Smooth muscle cell (in vitro differentiated cells): ENCODE data around the gene USP7. TPM values are rescaled to one million over a fixed set of nuclear protein-coding genes. Genes with fewer than 3 reads are reported as not detected.
"Not testable (repeated sequence)": the region's sequence is repeated elsewhere in the genome, so short reads cannot be mapped to it uniquely, and the experiment has no call there.

ENCODE experiments used
- DNase-seq: peaks from one replicate; lab custom pipeline; 2025; ENCODE audit not compliant: unreplicated experiment; lab: John Stamatoyannopoulos, UW
- H2AFZ ChIP-seq: fragments of 200-600 bp; sonication (generic); 2 replicates; pipeline ENCODE4 v1.6.0; 2016; ENCODE audit warnings: antibody characterized with exemption, low read depth, mild to moderate bottlenecking
- H3F3A ChIP-seq: fragments of 200-600 bp; sonication (generic); 2 replicates; pipeline ENCODE4 v1.6.0; 2017; ENCODE audit warnings: antibody characterized with exemption, low read depth
- H3K27ac ChIP-seq: fragments of 200-600 bp; sonication (generic); 2 replicates; pipeline ENCODE4 v1.5.1; 2016; ENCODE audit warnings: low read depth, mild to moderate bottlenecking
- H3K27me3 ChIP-seq: fragments of 200-600 bp; sonication (generic); 2 replicates; pipeline ENCODE4 v1.6.1; 2016; ENCODE audit warnings: low read depth, mild to moderate bottlenecking
- H3K36me3 ChIP-seq: fragments of 200-600 bp; sonication (generic); 2 replicates; pipeline ENCODE4 v1.5.1; 2016; ENCODE audit warnings: low read depth
- H3K4me1 ChIP-seq: fragments of 200-600 bp; sonication (generic); 2 replicates; pipeline ENCODE4 v1.5.1; 2016; ENCODE audit warnings: low read depth
- H3K4me2 ChIP-seq: fragments of 200-600 bp; sonication (generic); 2 replicates; pipeline ENCODE4 v1.6.0; 2016; ENCODE audit warnings: mild to moderate bottlenecking
- H3K4me3 ChIP-seq: fragments of 200-600 bp; sonication (generic); 2 replicates; pipeline ENCODE4 v1.5.1; 2016; ENCODE audit warnings: mild to moderate bottlenecking
- H3K79me2 ChIP-seq: fragments of 200-600 bp; sonication (generic); 2 replicates; pipeline ENCODE4 v1.6.0; 2016; ENCODE audit warnings: low read depth, mild to moderate bottlenecking
- H3K9ac ChIP-seq: fragments of 200-600 bp; sonication (generic); 2 replicates; pipeline ENCODE4 v1.6.0; 2016; ENCODE audit warnings: low read depth
- H3K9me3 ChIP-seq: fragments of 200-600 bp; sonication (generic); replicated peaks from 2 replicates; pipeline ENCODE4 v1.5.1; 2016; ENCODE audit warnings: low read depth
- H4K20me1 ChIP-seq: fragments of 200-600 bp; sonication (generic); 2 replicates; pipeline ENCODE4 v1.6.0; 2016; ENCODE audit warnings: low read depth
- CTCF ChIP-seq: fragments of 200-600 bp; sonication (generic); IDR thresholded peaks from 2 replicates; pipeline ENCODE4 v1.5.1; 2017; ENCODE audit warnings: borderline replicate concordance, mild to moderate bottlenecking, antibody characterized with exemption; ENCODE audit not compliant: insufficient read depth, poor library complexity, severe bottlenecking
- WGBS: methylation state at CpG from one replicate; pipeline ENCODE4 v1.1.7; 2016; ENCODE audit warnings: low lambda C conversion rate; 5-methylcytosine and 5-hydroxymethylcytosine counted together
- polyA plus RNA-seq: library from polyadenylated mRNA; unstranded; fragments of >200 nt; fragmentation: Nextera tagmentation; extraction: Ambion mirVana; gene quantifications from 2 replicates; pipeline ENCODE4 v1.2.1, GENCODE V29; 2016
- total RNA-seq: library from RNA; depleted of rRNA; stranded (reverse); fragments of >200 nt; gene quantifications from 2 replicates; pipeline ENCODE4 v1.2.3, GENCODE V29; 2014

Gene USP7
- total and polyA plus RNA-seq, 2 experiments from 2014 or later = 50.7 to 52.1 TPM

- TF ChIP-seq CTCF = no peak
- Histone ChIP-seq H3K4me1 (peaks cover 7% of the 10 kb centered on the region), H4K20me1 (no peaks in the 10 kb centered on the region), H3K4me3 (no peak overlapping the region), H2AFZ (no peak overlapping the region), H3K27me3 (no peaks in the 10 kb centered on the region), H3F3A (no peaks in the 10 kb centered on the region), H3K36me3 (no peaks in the 10 kb centered on the region), H3K9ac (no peak overlapping the region), H3K9me3 (no peaks in the 10 kb centered on the region), H3K4me2 (peak overlapping the region; percentile 77), H3K79me2 (no peaks in the 10 kb centered on the region), H3K27ac (peak overlapping the region; percentile 72)
- 9% methylated on average over 6 of the region's 6 CpGs for WGBS
- DNase-seq = no peak
These were observed 85.2 kb downstream of the USP7 start for GRCh38 chr16:8878523-8878911.

- H3K4me2 ChIP-seq = peak overlapping the region; percentile 77
- TF ChIP-seq CTCF = no peak
- no peaks in the 10 kb centered on the region for H3K27me3 ChIP-seq
- no peaks in the 10 kb centered on the region for H3K9me3 ChIP-seq
- no peak overlapping the region for H3K9ac ChIP-seq
- peaks cover 7% of the 10 kb centered on the region for H3K4me1 ChIP-seq
- no peak overlapping the region for H3K4me3 ChIP-seq
- H4K20me1 ChIP-seq = no peaks in the 10 kb centered on the region
- WGBS = 80% methylated on average over 8 of the region's 8 CpGs
- H3K36me3 ChIP-seq = no peaks in the 10 kb centered on the region
- peak overlapping the region; percentile 72 for H3K27ac ChIP-seq
- H3K79me2 ChIP-seq = no peaks in the 10 kb centered on the region
- no peaks in the 10 kb centered on the region for H3F3A ChIP-seq
- no peak overlapping the region for H2AFZ ChIP-seq
- no peak for DNase-seq
These were observed 85.7 kb downstream of the USP7 start for GRCh38 chr16:8877894-8878522.

GRCh38 chr16:8875317-8875716 lies 88.4 kb downstream of the USP7 start:
- H3K79me2 ChIP-seq, H3F3A ChIP-seq, H4K20me1 ChIP-seq, DNase-seq, H3K9ac ChIP-seq, H3K9me3 ChIP-seq, H3K27ac ChIP-seq, H3K4me1 ChIP-seq, H3K36me3 ChIP-seq, H3K4me3 ChIP-seq, H3K4me2 ChIP-seq, H2AFZ ChIP-seq, H3K27me3 ChIP-seq: not testable (repeated sequence)
- WGBS = 90% methylated on average over 7 of the region's 7 CpGs

- Histone ChIP-seq H2AFZ (no peak overlapping the region), H3K9me3 (no peaks in the 10 kb centered on the region), H3K4me3 (no peak overlapping the region), H3F3A (no peaks in the 10 kb centered on the region), H3K27ac (no peak overlapping the region), H3K4me2 (no peak overlapping the region), H3K27me3 (no peaks in the 10 kb centered on the region), H3K36me3 (no peaks in the 10 kb centered on the region), H3K4me1 (peaks cover 11% of the 10 kb centered on the region), H3K79me2 (no peaks in the 10 kb centered on the region), H4K20me1 (no peaks in the 10 kb centered on the region), H3K9ac (no peak overlapping the region)
- no peak for DNase-seq
- 65% methylated on average over 6 of the region's 6 CpGs for WGBS
- TF ChIP-seq CTCF = no peak
These were observed 89.3 kb downstream of the USP7 start for GRCh38 chr16:8874388-8874787.

GRCh38 chr16:8873866-8874195 lies 89.9 kb downstream of the USP7 start:
- not testable (repeated sequence) for H4K20me1 ChIP-seq, H3K27ac ChIP-seq, H3F3A ChIP-seq, H3K79me2 ChIP-seq, H3K4me2 ChIP-seq, H2AFZ ChIP-seq, H3K36me3 ChIP-seq, DNase-seq, H3K9ac ChIP-seq, H3K27me3 ChIP-seq, H3K9me3 ChIP-seq, H3K4me3 ChIP-seq
- WGBS = 97% methylated on average over 7 of the region's 7 CpGs
- peaks cover 14% of the 10 kb centered on the region for H3K4me1 ChIP-seq
